Measurements from ENCODE around the gene PDZD2. TPM values are rescaled to one million over a fixed set of nuclear protein-coding genes. Genes with fewer than 3 reads are reported as not detected.

The PDZD2 gene
- total RNA-seq, 1 donor from 2014 or later = 4.3 TPM

DNA sequence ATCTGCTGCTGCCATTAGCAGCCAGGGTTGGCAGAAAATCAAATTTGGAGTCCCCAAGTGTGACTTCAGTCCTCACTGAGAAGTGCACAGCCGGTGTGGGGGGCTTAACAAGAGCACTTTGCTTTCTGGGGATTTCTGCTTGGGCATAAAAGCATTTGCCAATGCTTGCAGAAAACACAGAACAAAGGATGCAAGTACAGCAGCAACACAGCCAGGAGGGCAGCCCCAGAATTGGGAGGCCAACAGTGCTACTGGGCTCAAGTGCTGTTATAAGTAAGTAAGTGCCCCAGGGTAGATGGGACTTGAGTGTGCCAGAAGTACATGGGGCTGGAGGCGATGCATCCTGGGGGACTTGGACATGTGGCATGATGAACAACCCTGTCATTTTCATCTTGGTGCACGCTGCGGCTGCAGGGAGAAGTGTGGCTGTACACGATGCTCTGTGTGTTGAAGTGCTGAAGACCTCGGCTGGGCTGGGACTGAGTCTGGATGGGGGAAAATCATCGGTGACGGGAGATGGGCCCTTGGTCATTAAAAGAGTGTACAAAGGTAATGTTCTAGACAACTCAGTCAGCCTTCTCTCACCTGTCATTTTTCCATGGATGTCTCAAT, 461.9 kb downstream of the PDZD2 start:
- Mint-ChIP-seq H3K27me3 (no peaks in the 10 kb centered on the region), H3K36me3 (peaks cover 31% of the 10 kb centered on the region), H3K27ac (no peak overlapping the region), H3K4me1 (ENCODE audit: unreplicated experiment) (peaks cover 41% of the 10 kb centered on the region), H3K4me3 (no peak overlapping the region), H3K9me3 (no peaks in the 10 kb centered on the region)
- TF ChIP-seq, protein P1, sequence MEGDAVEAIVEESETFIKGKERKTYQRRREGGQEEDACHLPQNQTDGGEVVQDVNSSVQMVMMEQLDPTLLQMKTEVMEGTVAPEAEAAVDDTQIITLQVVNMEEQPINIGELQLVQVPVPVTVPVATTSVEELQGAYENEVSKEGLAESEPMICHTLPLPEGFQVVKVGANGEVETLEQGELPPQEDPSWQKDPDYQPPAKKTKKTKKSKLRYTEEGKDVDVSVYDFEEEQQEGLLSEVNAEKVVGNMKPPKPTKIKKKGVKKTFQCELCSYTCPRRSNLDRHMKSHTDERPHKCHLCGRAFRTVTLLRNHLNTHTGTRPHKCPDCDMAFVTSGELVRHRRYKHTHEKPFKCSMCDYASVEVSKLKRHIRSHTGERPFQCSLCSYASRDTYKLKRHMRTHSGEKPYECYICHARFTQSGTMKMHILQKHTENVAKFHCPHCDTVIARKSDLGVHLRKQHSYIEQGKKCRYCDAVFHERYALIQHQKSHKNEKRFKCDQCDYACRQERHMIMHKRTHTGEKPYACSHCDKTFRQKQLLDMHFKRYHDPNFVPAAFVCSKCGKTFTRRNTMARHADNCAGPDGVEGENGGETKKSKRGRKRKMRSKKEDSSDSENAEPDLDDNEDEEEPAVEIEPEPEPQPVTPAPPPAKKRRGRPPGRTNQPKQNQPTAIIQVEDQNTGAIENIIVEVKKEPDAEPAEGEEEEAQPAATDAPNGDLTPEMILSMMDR (conservative IDR thresholded peaks at IDR 0.05) = no peak
- DNase-seq (ENCODE audit: extremely low spot score, unreplicated experiment) = no peak

DNA sequence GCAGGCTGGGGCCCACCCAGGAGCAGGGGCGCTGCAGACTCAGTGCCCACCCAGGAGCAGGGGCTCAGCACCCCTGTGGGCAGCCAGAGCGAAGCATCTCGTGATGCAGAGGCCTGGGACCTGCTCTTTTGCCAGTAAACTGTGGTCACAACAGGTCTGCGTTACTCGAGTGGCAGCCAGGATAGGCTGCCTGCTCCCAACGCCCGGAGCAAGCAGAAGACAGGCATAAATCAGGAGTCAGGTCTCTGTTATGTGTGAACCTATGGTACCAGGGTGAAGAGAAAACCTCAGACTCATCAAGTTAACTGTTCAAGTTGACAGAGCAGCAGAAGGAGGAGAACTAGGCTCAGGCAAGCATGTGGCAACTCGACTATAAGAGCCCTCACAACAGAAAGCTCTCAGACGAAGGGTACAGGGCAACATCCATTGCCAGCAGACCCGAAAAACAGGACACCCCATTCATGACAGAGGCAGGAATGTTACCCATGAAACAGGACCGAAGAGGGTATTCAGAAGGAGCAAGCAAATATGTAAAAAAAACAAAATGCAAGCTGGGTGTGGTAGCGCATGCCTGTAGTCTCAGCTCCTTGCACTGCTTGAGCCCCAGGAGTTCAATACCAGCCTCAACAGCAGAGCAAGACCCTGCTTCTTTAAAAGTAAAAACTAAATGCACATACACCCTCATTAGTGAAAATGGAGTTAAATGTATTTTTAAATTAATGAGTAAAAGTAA, 463.5 kb downstream of the PDZD2 start:
- no peak for DNase-seq (ENCODE audit: extremely low spot score, unreplicated experiment)
- peaks cover 36% of the 10 kb centered on the region for H3K4me1 Mint-ChIP-seq (ENCODE audit: unreplicated experiment)
- H3K36me3 Mint-ChIP-seq = peaks cover 31% of the 10 kb centered on the region
- H3K4me3 Mint-ChIP-seq = no peak overlapping the region
- H3K27me3 Mint-ChIP-seq = no peaks in the 10 kb centered on the region
- no peak overlapping the region for H3K27ac Mint-ChIP-seq
- TF ChIP-seq, protein P1 (conservative IDR thresholded peaks at IDR 0.05) = no peak
- no peaks in the 10 kb centered on the region for H3K9me3 Mint-ChIP-seq

DNA sequence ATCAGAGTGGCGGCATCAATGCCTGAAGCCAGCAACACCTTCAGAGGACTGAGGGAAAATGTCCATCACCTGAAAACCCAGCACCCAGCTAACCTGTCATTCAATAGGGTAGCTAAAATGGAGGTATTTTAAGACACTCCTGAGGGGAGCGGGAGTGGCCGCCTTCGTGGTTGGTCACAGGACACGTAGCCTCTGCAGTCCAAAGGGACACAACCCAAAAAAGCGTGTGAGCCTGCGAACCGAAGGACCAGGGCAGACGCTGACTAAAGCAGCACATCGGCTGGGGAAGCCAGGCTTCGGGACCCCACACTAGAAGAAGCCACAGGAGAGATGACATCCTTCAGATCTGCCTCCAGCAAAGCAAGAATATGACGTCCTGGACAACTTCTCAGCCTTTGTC, 464.6 kb downstream of the PDZD2 start:
- TF ChIP-seq, protein P1 (conservative IDR thresholded peaks at IDR 0.05) = no peak
- H3K27ac Mint-ChIP-seq = no peak overlapping the region
- no peak overlapping the region for H3K4me3 Mint-ChIP-seq
- no peaks in the 10 kb centered on the region for H3K27me3 Mint-ChIP-seq
- H3K36me3 Mint-ChIP-seq = peaks cover 31% of the 10 kb centered on the region
- no peaks in the 10 kb centered on the region for H3K9me3 Mint-ChIP-seq
- no peak for DNase-seq (ENCODE audit: extremely low spot score, unreplicated experiment)
- peaks cover 31% of the 10 kb centered on the region for H3K4me1 Mint-ChIP-seq (ENCODE audit: unreplicated experiment)

DNA sequence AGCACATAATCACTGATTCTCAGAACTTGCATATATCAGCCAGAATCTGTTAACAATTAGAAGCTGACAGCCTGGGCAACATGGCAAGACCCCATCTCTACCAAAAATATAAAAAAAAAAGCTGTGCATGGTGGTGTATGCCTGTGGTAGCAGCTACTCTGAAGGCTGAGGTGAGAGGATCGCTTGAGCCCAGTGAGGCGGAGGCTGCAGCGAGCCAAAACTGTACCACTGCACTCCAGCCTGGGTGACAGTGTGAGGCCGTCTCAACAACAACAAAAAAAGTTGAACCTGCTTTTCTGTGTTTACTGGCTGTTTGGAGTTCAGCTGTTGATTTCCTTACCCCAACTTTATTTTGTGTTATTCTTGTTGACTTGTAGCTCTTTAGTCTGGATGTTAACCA, 468.4 kb downstream of the PDZD2 start:
- no peaks in the 10 kb centered on the region for H3K27me3 Mint-ChIP-seq
- no peak overlapping the region for H3K4me3 Mint-ChIP-seq
- H3K9me3 Mint-ChIP-seq = no peaks in the 10 kb centered on the region
- no peak overlapping the region for H3K27ac Mint-ChIP-seq
- peaks cover 4% of the 10 kb centered on the region for H3K4me1 Mint-ChIP-seq (ENCODE audit: unreplicated experiment)
- peaks cover 38% of the 10 kb centered on the region for H3K36me3 Mint-ChIP-seq
- no peak for DNase-seq (ENCODE audit: extremely low spot score, unreplicated experiment)
- TF ChIP-seq, protein P1 (conservative IDR thresholded peaks at IDR 0.05) = no peak

DNA sequence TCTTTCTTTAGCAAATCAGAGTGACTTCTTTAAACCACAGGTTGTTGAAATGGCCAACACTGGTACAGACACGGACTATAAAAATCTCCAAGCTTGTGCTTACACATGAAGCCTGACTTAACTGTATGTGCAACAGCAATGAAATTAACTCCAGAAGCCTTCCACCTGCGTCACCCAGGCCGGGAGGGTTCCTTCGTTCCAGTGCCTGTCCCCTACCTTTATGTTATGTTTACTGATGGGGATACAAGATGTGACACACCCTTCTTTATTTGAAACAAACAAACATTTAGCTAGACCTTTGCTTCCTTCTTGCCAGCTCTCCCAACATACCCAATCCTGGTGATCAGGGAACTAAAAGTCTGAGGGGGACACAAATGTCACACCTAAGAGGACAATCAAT, 469.2 kb downstream of the PDZD2 start:
- H3K4me1 Mint-ChIP-seq (ENCODE audit: unreplicated experiment) = no peaks in the 10 kb centered on the region
- no peaks in the 10 kb centered on the region for H3K9me3 Mint-ChIP-seq
- H3K27me3 Mint-ChIP-seq = no peaks in the 10 kb centered on the region
- H3K4me3 Mint-ChIP-seq = no peak overlapping the region
- no peak overlapping the region for H3K27ac Mint-ChIP-seq
- TF ChIP-seq, protein P1 (conservative IDR thresholded peaks at IDR 0.05) = no peak
- H3K36me3 Mint-ChIP-seq = peaks cover 37% of the 10 kb centered on the region
- no peak for DNase-seq (ENCODE audit: extremely low spot score, unreplicated experiment)
